GM18520 (cell line): Measurements from ENCODE around the gene PLS3.

Experiments used
- ATAC-seq: cut with Tn5 transposase; IDR thresholded peaks from one replicate; pipeline ENCODE4 v1.9.1; 2021; ENCODE audit not compliant: unreplicated experiment

The PLS3 gene

GRCh38 chrX:115565888-115566287, 4.9 kb downstream of the PLS3 start:
- no peak for ATAC-seq

GRCh38 chrX:115571712-115572111, 10.7 kb downstream of the PLS3 start:
- no peak for ATAC-seq

GRCh38 chrX:115573185-115573584, 12.2 kb downstream of the PLS3 start:
- no peak for ATAC-seq

- ATAC-seq = no peak
Observed at GRCh38 chrX:115576676-115577075, 15.7 kb downstream of the PLS3 start.

GRCh38 chrX:115579327-115579726, 18.4 kb downstream of the PLS3 start:
- ATAC-seq = no peak

GRCh38 chrX:115579786-115580294, 18.9 kb downstream of the PLS3 start:
- no peak for ATAC-seq

- no peak for ATAC-seq
Observed at GRCh38 chrX:115581759-115582615, 21.0 kb downstream of the PLS3 start.

GRCh38 chrX:115582616-115583495, 21.9 kb downstream of the PLS3 start:
- no peak for ATAC-seq

GRCh38 chrX:115583496-115584004, 22.6 kb downstream of the PLS3 start:
- no peak for ATAC-seq

GRCh38 chrX:115584696-115585095, 23.7 kb downstream of the PLS3 start:
- ATAC-seq = no peak

- ATAC-seq = no peak
Observed at GRCh38 chrX:115588179-115588578, 27.2 kb downstream of the PLS3 start.

- no peak for ATAC-seq
Observed at GRCh38 chrX:115589419-115589818, 28.4 kb downstream of the PLS3 start.

- ATAC-seq = no peak
Observed at GRCh38 chrX:115591420-115591819, 30.4 kb downstream of the PLS3 start.

GRCh38 chrX:115591856-115592842, 31.2 kb downstream of the PLS3 start:
- ATAC-seq = no peak

GRCh38 chrX:115592997-115593734, 32.2 kb downstream of the PLS3 start:
- no peak for ATAC-seq

- no peak for ATAC-seq
Observed at GRCh38 chrX:115595049-115595448, 34.1 kb downstream of the PLS3 start.

- ATAC-seq = no peak
Observed at GRCh38 chrX:115598556-115598955, 37.6 kb downstream of the PLS3 start.

- ATAC-seq = no peak
Observed at GRCh38 chrX:115602308-115602707, 41.3 kb downstream of the PLS3 start.

GRCh38 chrX:115602729-115603389, 41.9 kb downstream of the PLS3 start:
- ATAC-seq = no peak
